OCI-LY3 (cell line): ENCODE results near the gene SPATS2L.

Experiments
- EZH2phosphoT487 ChIP-seq: fragments of 200-600 bp; shearing (Covaris generic); IDR thresholded peaks from 2 replicates; pipeline ENCODE4 v1.6.1; 2018; ENCODE audit warnings: antibody characterized with exemption, mixed run types, low read depth
- TF ChIP-seq, protein P1 (sequence below): fragments of 200-600, 300-600 bp; sonication (generic); IDR thresholded peaks from 2 replicates; pipeline ENCODE4 v1.5.1; 2014; ENCODE audit warnings: antibody characterized with exemption, low read length, low read depth

- TF ChIP-seq, protein P1, sequence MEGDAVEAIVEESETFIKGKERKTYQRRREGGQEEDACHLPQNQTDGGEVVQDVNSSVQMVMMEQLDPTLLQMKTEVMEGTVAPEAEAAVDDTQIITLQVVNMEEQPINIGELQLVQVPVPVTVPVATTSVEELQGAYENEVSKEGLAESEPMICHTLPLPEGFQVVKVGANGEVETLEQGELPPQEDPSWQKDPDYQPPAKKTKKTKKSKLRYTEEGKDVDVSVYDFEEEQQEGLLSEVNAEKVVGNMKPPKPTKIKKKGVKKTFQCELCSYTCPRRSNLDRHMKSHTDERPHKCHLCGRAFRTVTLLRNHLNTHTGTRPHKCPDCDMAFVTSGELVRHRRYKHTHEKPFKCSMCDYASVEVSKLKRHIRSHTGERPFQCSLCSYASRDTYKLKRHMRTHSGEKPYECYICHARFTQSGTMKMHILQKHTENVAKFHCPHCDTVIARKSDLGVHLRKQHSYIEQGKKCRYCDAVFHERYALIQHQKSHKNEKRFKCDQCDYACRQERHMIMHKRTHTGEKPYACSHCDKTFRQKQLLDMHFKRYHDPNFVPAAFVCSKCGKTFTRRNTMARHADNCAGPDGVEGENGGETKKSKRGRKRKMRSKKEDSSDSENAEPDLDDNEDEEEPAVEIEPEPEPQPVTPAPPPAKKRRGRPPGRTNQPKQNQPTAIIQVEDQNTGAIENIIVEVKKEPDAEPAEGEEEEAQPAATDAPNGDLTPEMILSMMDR, result no peak
- no peak for TF ChIP-seq EZH2phosphoT487
Measured at GRCh38 chr2:200318940-200319435, 12.5 kb downstream of the SPATS2L start.
